ENCODE results near the gene CBX4. TPM values are rescaled to one million over a fixed set of nuclear protein-coding genes. Genes with fewer than 3 reads are reported as not detected.

CBX4 gene
- total and polyA plus RNA-seq, 2 experiments from 2014 or later, result 1.2 to 18.9 TPM

- no peaks in the 10 kb centered on the region for H3K9me3 ChIP-seq (ENCODE audit: low read depth)
- peak overlapping the region; percentile 77 for H3K9ac ChIP-seq
- peak overlapping the region; percentile 84 for H2AFZ ChIP-seq
- no peaks in the 10 kb centered on the region for H3K9me2 ChIP-seq (ENCODE audit: insufficient read depth)
- no peaks in the 10 kb centered on the region for H4K20me1 ChIP-seq (ENCODE audit: insufficient read depth)
- H3K27ac ChIP-seq, result no peak overlapping the region
- peaks cover 6% of the 10 kb centered on the region for H3K4me1 ChIP-seq (ENCODE audit: insufficient read depth)
- 2% methylated on average over 32 to 57 of the region's 89 CpGs for WGBS, 2 experiments (ENCODE audit: low coverage in 1 of 2, low lambda C conversion rate in 2 of 2, missing lambda C conversion rate in 2 of 2)
- peak overlapping the region; percentile 95 for H3K4me2 ChIP-seq (ENCODE audit: unreplicated experiment)
- no peaks in the 10 kb centered on the region for H3K36me3 ChIP-seq (ENCODE audit: low read depth)
- H3K79me2 ChIP-seq (ENCODE audit: insufficient read depth), result no peaks in the 10 kb centered on the region
- H3F3A ChIP-seq (ENCODE audit: insufficient read depth), result peaks cover 7% of the 10 kb centered on the region
- no peak for TF ChIP-seq EZH2 (IDR thresholded peaks at IDR 0.05; ENCODE audit: insufficient read depth, poor library complexity, severe bottlenecking)
- no peak for TF ChIP-seq EZH2phosphoT487 (IDR thresholded peaks at IDR 0.05; ENCODE audit: insufficient read depth, low read depth)
- DNase-seq, result peak; percentile 87
- peak overlapping the region; percentile 77 for H3K4me3 ChIP-seq
- in situ Hi-C loops (cut with MboI), result loop anchor here (10.0 kb wide), 1 partner anchor 151 kb away; no protein-coding TSS in a partner anchor
- peaks cover 29% of the 10 kb centered on the region for H3K27me3 ChIP-seq (replicated peaks; ENCODE audit: insufficient read depth)
Measured at GRCh38 chr17:79843816-79844800, 4.9 kb upstream of the CBX4 start.

GRCh38 chr17:79843474-79843815 lies 4.2 kb upstream of the CBX4 start:
- peak overlapping the region; percentile 84 for H2AFZ ChIP-seq
- H3K79me2 ChIP-seq (ENCODE audit: insufficient read depth), result no peaks in the 10 kb centered on the region
- H3K4me2 ChIP-seq (ENCODE audit: unreplicated experiment), result peak overlapping the region; percentile 95
- 1 to 2% methylated on average over 21 to 39 of the region's 39 CpGs for WGBS, 2 experiments (ENCODE audit: low coverage in 1 of 2, low lambda C conversion rate in 2 of 2, missing lambda C conversion rate in 2 of 2)
- H3K27me3 ChIP-seq (replicated peaks; ENCODE audit: insufficient read depth), result peaks cover 29% of the 10 kb centered on the region
- H3K4me3 ChIP-seq, result peak overlapping the region; percentile 77
- no peaks in the 10 kb centered on the region for H4K20me1 ChIP-seq (ENCODE audit: insufficient read depth)
- H3F3A ChIP-seq (ENCODE audit: insufficient read depth), result peaks cover 7% of the 10 kb centered on the region
- H3K4me1 ChIP-seq (ENCODE audit: insufficient read depth), result peaks cover 6% of the 10 kb centered on the region
- TF ChIP-seq EZH2 (IDR thresholded peaks at IDR 0.05; ENCODE audit: insufficient read depth, poor library complexity, severe bottlenecking) (peak; percentile 59), EZH2phosphoT487 (IDR thresholded peaks at IDR 0.05; ENCODE audit: insufficient read depth, low read depth) (no peak)
- in situ Hi-C loops (cut with MboI), result loop anchor here (10.0 kb wide), 1 partner anchor 151 kb away; no protein-coding TSS in a partner anchor
- no peaks in the 10 kb centered on the region for H3K9me2 ChIP-seq (ENCODE audit: insufficient read depth)
- peak; percentile 45 for DNase-seq
- no peak overlapping the region for H3K27ac ChIP-seq
- no peaks in the 10 kb centered on the region for H3K36me3 ChIP-seq (ENCODE audit: low read depth)
- peak overlapping the region; percentile 77 for H3K9ac ChIP-seq
- H3K9me3 ChIP-seq (ENCODE audit: low read depth), result no peaks in the 10 kb centered on the region

- WGBS, 2 experiments (ENCODE audit: low coverage in 1 of 2, low lambda C conversion rate in 2 of 2, missing lambda C conversion rate in 2 of 2), result 1 to 2% methylated on average over 51 to 61 of the region's 66 CpGs
- H3K9me3 ChIP-seq (ENCODE audit: low read depth), result no peaks in the 10 kb centered on the region
- H3K4me1 ChIP-seq (ENCODE audit: insufficient read depth), result peaks cover 6% of the 10 kb centered on the region
- peak overlapping the region; percentile 84 for H2AFZ ChIP-seq
- H3K36me3 ChIP-seq (ENCODE audit: low read depth), result no peaks in the 10 kb centered on the region
- no peak overlapping the region for H3K27ac ChIP-seq
- peaks cover 12% of the 10 kb centered on the region for H3F3A ChIP-seq (ENCODE audit: insufficient read depth)
- peak; percentile 92 for TF ChIP-seq EZH2 (IDR thresholded peaks at IDR 0.05; ENCODE audit: insufficient read depth, poor library complexity, severe bottlenecking)
- peak; percentile 25; the same call in 1 of the 2 replicates for TF ChIP-seq EZH2phosphoT487 (IDR thresholded peaks at IDR 0.05; ENCODE audit: insufficient read depth, low read depth)
- peak overlapping the region; percentile 77 for H3K4me3 ChIP-seq
- H4K20me1 ChIP-seq (ENCODE audit: insufficient read depth), result no peaks in the 10 kb centered on the region
- H3K9ac ChIP-seq, result peak overlapping the region; percentile 77; the same call in 1 of the 2 replicates
- peaks cover 4% of the 10 kb centered on the region for H3K79me2 ChIP-seq (ENCODE audit: insufficient read depth)
- in situ Hi-C loops (cut with MboI), result loop anchor here (10.0 kb wide), 1 partner anchor 152 kb away; no protein-coding TSS in a partner anchor
- DNase-seq, result peak; percentile 38
- no peaks in the 10 kb centered on the region for H3K9me2 ChIP-seq (ENCODE audit: insufficient read depth)
- H3K4me2 ChIP-seq (ENCODE audit: unreplicated experiment), result peak overlapping the region; percentile 95
- H3K27me3 ChIP-seq (replicated peaks; ENCODE audit: insufficient read depth), result peaks cover 29% of the 10 kb centered on the region
Measured at GRCh38 chr17:79842656-79843473, 3.6 kb upstream of the CBX4 start.

GRCh38 chr17:79842136-79842655 lies 3.0 kb upstream of the CBX4 start:
- Histone ChIP-seq H3K9ac (no peak overlapping the region), H3K9me2 (ENCODE audit: insufficient read depth) (no peaks in the 10 kb centered on the region), H3K27ac (no peak overlapping the region), H3K4me2 (ENCODE audit: unreplicated experiment) (no peak overlapping the region), H3K4me1 (ENCODE audit: insufficient read depth) (peaks cover 12% of the 10 kb centered on the region), H3K36me3 (ENCODE audit: low read depth) (no peaks in the 10 kb centered on the region), H3K27me3 (replicated peaks; ENCODE audit: insufficient read depth) (peaks cover 29% of the 10 kb centered on the region), H2AFZ (no peak overlapping the region), H3K79me2 (ENCODE audit: insufficient read depth) (peaks cover 11% of the 10 kb centered on the region), H3F3A (ENCODE audit: insufficient read depth) (peaks cover 17% of the 10 kb centered on the region), H3K9me3 (ENCODE audit: low read depth) (no peaks in the 10 kb centered on the region), H3K4me3 (no peak overlapping the region), H4K20me1 (ENCODE audit: insufficient read depth) (no peaks in the 10 kb centered on the region)
- 0 out of 2 replicates have a peak, but pooled peaks have one; percentile 19 for TF ChIP-seq EZH2phosphoT487 (IDR thresholded peaks at IDR 0.05; ENCODE audit: insufficient read depth, low read depth)
- no peak for TF ChIP-seq EZH2 (IDR thresholded peaks at IDR 0.05; ENCODE audit: insufficient read depth, poor library complexity, severe bottlenecking)
- in situ Hi-C loops (cut with MboI), result loop anchor here (10.0 kb wide), 1 partner anchor 153 kb away; no protein-coding TSS in a partner anchor
- 17 to 20% methylated on average over 19 to 20 of the region's 20 CpGs for WGBS, 2 experiments (ENCODE audit: low coverage in 1 of 2, low lambda C conversion rate in 2 of 2, missing lambda C conversion rate in 2 of 2)
- no peak for DNase-seq

All from GM23248 (cell line).